Prostate gland (tissue), 2 donors: ENCODE measurements around the gene NTMT1. TPM values are rescaled to one million over a fixed set of nuclear protein-coding genes. Genes with fewer than 3 reads are reported as not detected.
A peak's percentile ranks its signal among the peaks of the same experiment; 100 is the strongest.

Source experiments
- DNase-seq: peaks from one replicate; pipeline ENCODE4 v3.0.0-alpha.2; 2019; ENCODE audit warnings: low spot score
- H3K27ac ChIP-seq, 2 donors: fragments of 200-600 bp; sonication (generic); 2 replicates each; pipeline ENCODE4 v1.5.1; 2017 to 2019
- H3K27me3 ChIP-seq: fragments of 200-600 bp; sonication (generic); replicated peaks from 2 replicates; pipeline ENCODE4 v1.5.1; 2019; ENCODE audit not compliant: insufficient read depth
- H3K36me3 ChIP-seq, 2 donors: fragments of 200-600 bp; sonication (generic); 1 replicate in 1 of 2; 2 replicates in 1 of 2; pipeline versions ENCODE4 v1.5.1 to v1.8.1; 2017 to 2019
- H3K4me1 ChIP-seq: fragments of 200-600 bp; sonication (generic); replicated peaks from 2 replicates; pipeline ENCODE4 v1.5.1; 2019
- H3K4me3 ChIP-seq, 2 donors: fragments of 200-600 bp; sonication (generic); 2 replicates each; pipeline ENCODE4 v1.5.1; 2017 to 2019
- H3K9me3 ChIP-seq: fragments of 200-600 bp; sonication (generic); 2 replicates; pipeline ENCODE4 v1.5.1; 2017
- CTCF ChIP-seq, 4 experiments: fragments of 200-600 bp in 2 of 4; fragments of 450-650 bp in 2 of 4; sonication (generic) in 2 of 4; IDR thresholded peaks; 1 replicate in 3 of 4; 2 replicates in 1 of 4; pipeline ENCODE4 v1.5.1; 2016 to 2019; ENCODE audit warnings: antibody characterized with exemption in 4 of 4, mild to moderate bottlenecking in 2 of 4, moderate library complexity in 2 of 4
- POLR2A ChIP-seq: fragments of 450-650 bp; IDR thresholded peaks from one replicate; pipeline ENCODE4 v1.6.1; 2016; ENCODE audit warnings: antibody characterized with exemption, mild to moderate bottlenecking
- POLR2AphosphoS5 ChIP-seq: sonication (generic); formaldehyde crosslinking; IDR thresholded peaks from one replicate; pipeline ENCODE4 v1.6.1; 2017; ENCODE audit warnings: antibody characterized with exemption
- whole genome bisulfite sequencing: methylation state at CpG from one replicate; pipeline ENCODE4 v1.1.5; 2018; 5-methylcytosine and 5-hydroxymethylcytosine counted together
- intact Hi-C: fragments of 100-400 bp; cut with DNase I; formaldehyde crosslinking; loops from one replicate; pipeline ENCODE4 v1.14.2; 2022
- total RNA-seq, 2 donors: library from RNA; depleted of rRNA; stranded (reverse); fragments of >200 nt; gene quantifications; one replicate each; pipeline ENCODE4 v1.1.0, GENCODE V29; 2016

NTMT1 gene
- total RNA-seq, 2 donors from 2014 or later, result 25.4 to 53.7 TPM

GRCh38 chr9:129594632-129595031 is 31.3 kb upstream of the NTMT1 start:
- peaks cover 9% of the 10 kb centered on the region for H3K4me1 ChIP-seq
- H3K27me3 ChIP-seq, result no peaks in the 10 kb centered on the region
- 52% methylated on average over 7 of the region's 7 CpGs for WGBS
- H3K9me3 ChIP-seq, result no peaks in the 10 kb centered on the region
- H3K27ac ChIP-seq, result peak overlapping the region in 1 of 2 donors; percentile 93
- no peaks in the 10 kb centered on the region for H3K36me3 ChIP-seq
- DNase-seq, result no peak
- H3K4me3 ChIP-seq, result no peak overlapping the region
- intact Hi-C loops, result loop anchor here (5.0 kb wide), 3 partner anchors 37 to 112 kb away; no protein-coding TSS in a partner anchor
- no peak for TF ChIP-seq CTCF (IDR thresholded peaks at IDR 0.05)
- TF ChIP-seq POLR2A, result no peak
- no peak for TF ChIP-seq POLR2AphosphoS5

GRCh38 chr9:129595311-129595741 is 30.6 kb upstream of the NTMT1 start:
- Histone ChIP-seq H3K4me3 (no peak overlapping the region), H3K27me3 (no peaks in the 10 kb centered on the region), H3K4me1 (peaks cover 9% of the 10 kb centered on the region), H3K36me3 (no peaks in the 10 kb centered on the region), H3K27ac (peak overlapping the region; percentile 80 to 93), H3K9me3 (no peaks in the 10 kb centered on the region)
- no peak for TF ChIP-seq POLR2AphosphoS5
- no peak for TF ChIP-seq CTCF (IDR thresholded peaks at IDR 0.05)
- TF ChIP-seq POLR2A, result no peak
- intact Hi-C loops, result loop anchor here (5.0 kb wide), 3 partner anchors 38 to 113 kb away; no protein-coding TSS in a partner anchor
- 32% methylated on average over 5 of the region's 5 CpGs for WGBS
- DNase-seq, result peak; percentile 51

DNA sequence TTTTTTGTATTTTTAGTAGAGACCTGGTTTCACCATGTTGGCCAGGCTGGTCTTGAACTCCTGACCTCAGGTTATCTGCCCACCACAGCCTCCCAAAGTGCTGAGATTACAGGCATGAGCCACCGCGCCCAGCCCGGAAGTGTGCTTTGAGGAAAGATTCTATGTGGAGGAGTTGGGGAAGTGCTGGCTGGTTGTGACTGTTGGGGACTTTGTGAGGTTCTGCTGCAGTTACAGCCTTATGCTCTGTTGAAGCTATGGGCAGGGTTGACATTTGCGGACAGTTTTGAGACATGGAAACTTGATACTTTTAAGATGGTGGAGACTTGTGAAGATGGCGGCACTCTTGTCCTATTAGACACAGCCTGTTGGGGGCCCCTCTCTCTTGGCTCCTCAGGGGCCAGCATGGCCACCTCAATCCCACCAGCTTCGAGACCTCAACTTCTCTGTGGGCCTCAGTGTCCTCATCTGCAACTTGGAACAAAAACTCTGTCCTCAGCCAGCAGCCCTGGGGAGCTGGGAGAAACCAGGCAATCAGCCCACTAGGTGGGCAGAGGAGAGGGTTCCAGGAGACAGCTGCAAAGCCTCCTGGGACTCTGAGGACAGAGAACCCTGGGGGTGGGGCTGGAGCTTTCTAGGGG is 29.9 kb upstream of the NTMT1 start:
- 84% methylated on average over 6 of the region's 6 CpGs for WGBS
- H3K4me3 ChIP-seq, result no peak overlapping the region
- intact Hi-C loops, result loop anchor here (5.0 kb wide), 3 partner anchors 39 to 114 kb away; no protein-coding TSS in a partner anchor

DNA sequence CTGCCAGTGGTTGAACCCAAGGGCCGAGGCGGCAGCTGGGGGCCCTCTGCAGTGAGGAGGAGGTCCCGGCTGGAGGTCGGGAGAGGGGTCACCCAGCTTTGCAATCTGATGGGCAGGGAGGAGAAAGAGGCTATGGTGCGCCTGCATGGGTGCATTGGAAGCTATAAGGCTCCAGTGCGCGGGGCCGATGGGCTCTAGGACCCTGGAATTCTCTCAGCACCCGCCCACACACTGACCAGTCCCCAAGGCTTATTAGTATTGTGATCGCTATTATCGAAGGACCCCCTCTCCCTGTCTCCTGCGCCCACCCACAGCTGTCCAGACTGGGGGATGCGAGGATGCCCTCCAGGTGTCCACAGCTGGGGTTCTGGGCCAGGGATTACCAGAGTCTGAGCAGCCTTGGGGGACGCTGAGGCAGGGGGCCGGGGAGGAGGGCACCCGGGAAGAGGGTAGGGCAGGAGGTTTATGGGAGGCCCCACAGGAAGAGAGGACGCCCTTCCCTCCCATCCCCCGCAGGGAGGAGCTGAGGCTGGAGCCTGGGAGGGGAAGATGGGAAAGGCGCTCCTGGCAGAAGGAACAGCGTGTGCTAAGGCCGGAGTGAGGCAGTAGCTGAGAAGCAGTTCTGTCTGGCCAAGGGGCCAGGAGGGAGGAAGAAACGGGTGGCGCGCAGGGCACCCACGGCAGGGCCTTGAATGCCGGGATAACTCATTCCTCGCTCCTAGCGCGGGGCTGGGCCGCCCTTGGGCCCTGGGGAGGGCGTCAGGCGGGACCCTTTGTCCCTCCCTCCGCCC is 29.2 kb upstream of the NTMT1 start:
- peaks cover 9% of the 10 kb centered on the region for H3K4me1 ChIP-seq
- no peaks in the 10 kb centered on the region for H3K27me3 ChIP-seq
- peak overlapping the region; percentile 14 to 36 for H3K4me3 ChIP-seq
- WGBS, result 24% methylated on average over 32 of the region's 33 CpGs
- DNase-seq, result peak; percentile 43
- H3K27ac ChIP-seq, result peak overlapping the region; percentile 80 to 93
- TF ChIP-seq POLR2AphosphoS5 (no peak), POLR2A (peak; percentile 20), CTCF (IDR thresholded peaks at IDR 0.05) (no peak)
- H3K36me3 ChIP-seq, result no peaks in the 10 kb centered on the region
- H3K9me3 ChIP-seq, result no peaks in the 10 kb centered on the region
- intact Hi-C loops, result loop anchor here (5.0 kb wide), 3 partner anchors 39 to 114 kb away; no protein-coding TSS in a partner anchor

More for the DNA sequence above, 29.9 kb upstream of the NTMT1 start:
- H3K4me1 ChIP-seq, result peaks cover 9% of the 10 kb centered on the region
- no peaks in the 10 kb centered on the region for H3K36me3 ChIP-seq
- TF ChIP-seq CTCF (IDR thresholded peaks at IDR 0.05), result no peak
- TF ChIP-seq POLR2A, result no peak
- no peak for TF ChIP-seq POLR2AphosphoS5
- no peak for DNase-seq
- no peaks in the 10 kb centered on the region for H3K27me3 ChIP-seq
- peak overlapping the region; percentile 80 to 93 for H3K27ac ChIP-seq
- H3K9me3 ChIP-seq, result no peaks in the 10 kb centered on the region
